Activated naive CD8-positive, alpha-beta T cell treated with anti-CD3 and anti-CD28 coated beads, Interleukin-2, amount 10 ng/mL, durations not matched to agents 7 days and 5 days (primary cell): ENCODE data around the gene DRAM2. TPM values are rescaled to one million over a fixed set of nuclear protein-coding genes. Genes with fewer than 3 reads are reported as not detected.

Experiments used
- ATAC-seq: fragments of 150-1000 bp; cut with Tn5 transposase; one replicate; pipeline ENCODE4 v1.10.0; 2021; ENCODE audit warnings: low read depth, moderate library complexity
- POLR2A ChIA-PET: fragments of 350-600 bp; sonication (Branson Sonifier 250); formaldehyde crosslinking; loops from one replicate; lab custom pipeline; 2021; ENCODE audit warnings: antibody characterized with exemption; lab: Charles Lee
- DNase-seq: peaks from one replicate; pipeline ENCODE4 v3.0.0; 2021
- H3K27ac Mint-ChIP-seq: one replicate; pipeline ENCODE4 v1.8.0; 2022; ENCODE audit warnings: mild to moderate bottlenecking, mixed read lengths
- H3K27me3 Mint-ChIP-seq: one replicate; pipeline ENCODE4 v1.8.0; 2022; ENCODE audit warnings: mild to moderate bottlenecking, moderate library complexity, mixed read lengths
- H3K36me3 Mint-ChIP-seq: one replicate; pipeline ENCODE4 v1.8.0; 2021; ENCODE audit warnings: mild to moderate bottlenecking, mixed read lengths
- H3K4me1 Mint-ChIP-seq: one replicate; pipeline ENCODE4 v1.8.0; 2021; ENCODE audit warnings: mixed read lengths
- H3K4me3 Mint-ChIP-seq: one replicate; pipeline ENCODE4 v1.8.0; 2022; ENCODE audit warnings: mild to moderate bottlenecking, moderate library complexity, mixed read lengths
- H3K9me3 Mint-ChIP-seq: one replicate; pipeline ENCODE4 v1.8.0; 2021; ENCODE audit warnings: mixed read lengths
- total RNA-seq, 2 experiments: library from RNA; stranded (reverse); gene quantifications; one replicate each; pipeline ENCODE4 v1.2.3, GENCODE V29; 2021

DRAM2 gene
- 10 to 100 TPM; 36.7 to 37.1 TPM for total RNA-seq

DNA sequence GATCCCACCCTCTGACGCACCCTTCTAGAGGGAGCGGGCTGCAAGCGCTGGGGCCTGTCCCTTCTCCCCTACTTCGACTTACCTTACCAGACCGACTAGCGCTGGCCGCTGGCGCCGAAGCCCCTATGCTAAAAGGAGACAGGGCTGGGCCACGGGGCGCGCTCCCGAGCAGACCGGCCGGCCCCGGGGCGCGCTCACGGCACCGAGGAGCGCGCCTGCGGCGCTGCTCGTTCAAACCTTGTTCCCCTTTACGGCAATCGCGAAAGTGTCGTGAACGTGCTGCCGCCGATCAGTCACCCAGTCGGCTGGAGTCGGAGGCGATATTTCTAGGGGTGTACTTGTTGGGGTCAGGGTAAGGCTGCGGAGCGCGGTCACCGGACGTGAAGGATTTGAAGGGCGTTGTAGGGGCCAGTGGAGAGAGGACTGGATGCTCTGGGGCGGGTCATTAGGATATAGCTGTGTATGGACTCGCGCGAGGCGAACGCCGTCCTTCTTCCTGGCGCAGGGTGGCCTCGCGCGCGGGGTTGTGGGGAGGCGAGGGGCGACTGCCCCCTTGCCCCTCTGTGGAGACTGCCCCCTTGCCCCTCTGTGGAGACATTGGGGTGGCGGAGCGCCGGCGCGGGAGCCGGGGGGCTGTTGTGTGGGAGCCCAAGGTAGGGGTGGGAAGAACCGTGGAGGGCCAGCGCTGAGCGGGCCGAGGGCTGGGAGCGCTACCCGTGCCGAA is at the start of gene DRAM2, which contains the start of gene CEPT1:
Gene DRAM2 (minus strand): TSS at position 138 of the 724 bp plus-strand sequence. CDS start 8,539 bp downstream, outside the sequence.
Gene CEPT1 (plus strand): TSS at position 268 of the 724 bp plus-strand sequence. CDS start 7,492 bp downstream, outside the sequence.
- Mint-ChIP-seq H3K27me3 (no peaks in the 10 kb centered on the region), H3K27ac (peak within 1 kb of the TSS; percentile 99)
- POLR2A ChIA-PET, result interaction anchor here (1.0 to 2.7 kb wide), 14 partner anchors 8 to 308 kb away, joined by 3 to 22 read pairs (median 4); partner anchors contain the start of genes DENND2D and WDR77

GRCh38 chr1:111184663-111185062 is 44.8 kb upstream of the DRAM2 start:
- H3K4me1 Mint-ChIP-seq, result peaks cover 36% of the 10 kb centered on the region
- no peak for ATAC-seq

More for the DNA sequence above, at the start of gene DRAM2, which contains the start of gene CEPT1:
- ATAC-seq (peak; percentile 73), DNase-seq (peak; percentile 90)
- Mint-ChIP-seq H3K36me3 (peaks cover 32% of the 10 kb centered on the region), H3K4me3 (peak within 1 kb of the TSS; percentile 100), H3K9me3 (no peaks in the 10 kb centered on the region), H3K4me1 (peaks cover 35% of the 10 kb centered on the region)

GRCh38 chr1:111183308-111184069 is 43.6 kb upstream of the DRAM2 start:
- H3K27ac Mint-ChIP-seq, result no peak overlapping the region

More at GRCh38 chr1:111184663-111185062, 44.8 kb upstream of the DRAM2 start:
- no peak for DNase-seq
- POLR2A ChIA-PET, result interaction anchor here (1.0 kb wide), 1 partner anchor 41 kb away, joined by 3 read pairs; no protein-coding TSS in a partner anchor
- H3K4me3 Mint-ChIP-seq, result no peak overlapping the region
- peaks cover 69% of the 10 kb centered on the region for H3K36me3 Mint-ChIP-seq
- no peaks in the 10 kb centered on the region for H3K27me3 Mint-ChIP-seq
- H3K9me3 Mint-ChIP-seq, result no peaks in the 10 kb centered on the region
- no peak overlapping the region for H3K27ac Mint-ChIP-seq

GRCh38 chr1:111182052-111182451 is 42.2 kb upstream of the DRAM2 start:
- H3K9me3 Mint-ChIP-seq, result no peaks in the 10 kb centered on the region
- no peaks in the 10 kb centered on the region for H3K27me3 Mint-ChIP-seq
- H3K36me3 Mint-ChIP-seq, result peaks cover 63% of the 10 kb centered on the region
- H3K4me1 Mint-ChIP-seq, result peaks cover 18% of the 10 kb centered on the region
- ATAC-seq (no peak), DNase-seq (no peak)
- no peak overlapping the region for H3K27ac Mint-ChIP-seq
- POLR2A ChIA-PET, result interaction anchor here (0.7 to 2.1 kb wide), 3 partner anchors 9 to 17 kb away, joined by 3 to 10 read pairs (median 3); partner anchors contain the start of gene DENND2D
- H3K4me3 Mint-ChIP-seq, result no peak overlapping the region

More at GRCh38 chr1:111183308-111184069, 43.6 kb upstream of the DRAM2 start:
- Mint-ChIP-seq H3K36me3 (peaks cover 66% of the 10 kb centered on the region), H3K9me3 (no peaks in the 10 kb centered on the region), H3K4me3 (no peak overlapping the region), H3K4me1 (peaks cover 28% of the 10 kb centered on the region), H3K27me3 (no peaks in the 10 kb centered on the region)
- POLR2A ChIA-PET, result interaction anchor here (0.9 to 2.1 kb wide), 6 partner anchors 8 to 33 kb away, joined by 3 to 10 read pairs (median 6); partner anchors contain the start of gene DENND2D
- no peak for DNase-seq
- no peak for ATAC-seq

DNA sequence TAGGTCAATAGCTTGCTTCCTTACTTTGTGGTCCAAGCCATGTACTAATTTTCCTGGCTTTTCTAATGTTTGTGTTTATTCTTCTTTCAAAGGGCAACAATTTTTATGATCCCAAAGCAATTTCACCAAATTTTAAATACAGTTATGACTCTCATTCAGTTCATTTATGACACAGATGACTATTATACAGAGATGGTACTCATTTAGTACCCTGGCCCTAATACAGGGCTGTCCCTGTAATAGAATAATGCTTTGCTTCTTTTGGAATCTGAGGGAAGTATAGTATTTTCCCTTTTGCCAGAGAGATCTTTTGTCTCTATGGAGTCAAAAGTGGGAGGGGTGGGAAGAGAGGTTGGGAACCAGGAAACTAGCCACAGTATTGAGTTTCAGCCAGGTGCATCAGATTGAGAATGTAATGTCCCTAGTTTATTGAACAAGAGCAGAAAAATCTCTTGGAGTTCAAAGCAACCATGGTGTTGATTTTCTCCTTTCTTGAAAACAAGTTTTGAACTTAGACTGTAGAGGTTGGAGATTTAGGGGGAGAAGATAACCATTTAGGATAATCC is 40.2 kb upstream of the DRAM2 start:
- H3K36me3 Mint-ChIP-seq, result peaks cover 58% of the 10 kb centered on the region
- no peak for DNase-seq
- H3K4me3 Mint-ChIP-seq, result no peak overlapping the region
- ATAC-seq, result no peak
- H3K9me3 Mint-ChIP-seq, result no peaks in the 10 kb centered on the region
- no peak overlapping the region for H3K27ac Mint-ChIP-seq
- H3K4me1 Mint-ChIP-seq, result peaks cover 9% of the 10 kb centered on the region
- H3K27me3 Mint-ChIP-seq, result no peaks in the 10 kb centered on the region
- POLR2A ChIA-PET, result interaction anchor here (0.7 kb wide), 1 partner anchor 42 kb away, joined by 3 read pairs; no protein-coding TSS in a partner anchor

DNA sequence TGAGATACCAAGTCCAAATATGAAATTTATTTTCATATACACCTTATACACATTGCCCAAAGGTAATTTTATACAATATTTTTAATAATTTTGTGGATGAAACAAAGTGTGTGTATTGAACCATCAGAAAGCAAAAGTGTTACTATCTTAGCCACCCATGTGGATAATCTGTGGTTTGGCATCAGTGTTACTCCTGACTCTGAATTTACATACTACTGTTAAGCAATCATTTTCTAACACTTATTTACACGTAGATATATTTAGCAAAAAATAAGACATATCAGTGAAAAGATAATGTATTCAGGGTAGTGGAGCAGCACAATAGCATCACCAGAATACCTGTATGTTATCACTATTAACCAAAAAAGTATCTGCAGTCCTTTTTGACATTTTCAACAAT is 36.8 kb upstream of the DRAM2 start:
- DNase-seq, result no peak
- ATAC-seq, result no peak
- peaks cover 54% of the 10 kb centered on the region for H3K36me3 Mint-ChIP-seq
- no peaks in the 10 kb centered on the region for H3K9me3 Mint-ChIP-seq
- no peak overlapping the region for H3K27ac Mint-ChIP-seq
- H3K4me1 Mint-ChIP-seq, result peaks cover 10% of the 10 kb centered on the region
- POLR2A ChIA-PET, result no interaction called here
- H3K4me3 Mint-ChIP-seq, result no peak overlapping the region
- H3K27me3 Mint-ChIP-seq, result no peaks in the 10 kb centered on the region

- Mint-ChIP-seq H3K27ac (no peak overlapping the region), H3K9me3 (no peaks in the 10 kb centered on the region), H3K4me1 (peaks cover 10% of the 10 kb centered on the region), H3K4me3 (no peak overlapping the region), H3K27me3 (no peaks in the 10 kb centered on the region), H3K36me3 (peaks cover 52% of the 10 kb centered on the region)
- no peak for ATAC-seq
- POLR2A ChIA-PET, result no interaction called here
- no peak for DNase-seq
These were observed 35.5 kb upstream of the DRAM2 start for GRCh38 chr1:111175349-111175748.

GRCh38 chr1:111174070-111174469 is 34.2 kb upstream of the DRAM2 start:
- Mint-ChIP-seq H3K4me3 (no peak overlapping the region), H3K4me1 (peaks cover 10% of the 10 kb centered on the region), H3K9me3 (no peaks in the 10 kb centered on the region), H3K27me3 (no peaks in the 10 kb centered on the region), H3K27ac (no peak overlapping the region), H3K36me3 (peaks cover 47% of the 10 kb centered on the region)
- POLR2A ChIA-PET, result no interaction called here
- no peak for ATAC-seq
- no peak for DNase-seq

DNA sequence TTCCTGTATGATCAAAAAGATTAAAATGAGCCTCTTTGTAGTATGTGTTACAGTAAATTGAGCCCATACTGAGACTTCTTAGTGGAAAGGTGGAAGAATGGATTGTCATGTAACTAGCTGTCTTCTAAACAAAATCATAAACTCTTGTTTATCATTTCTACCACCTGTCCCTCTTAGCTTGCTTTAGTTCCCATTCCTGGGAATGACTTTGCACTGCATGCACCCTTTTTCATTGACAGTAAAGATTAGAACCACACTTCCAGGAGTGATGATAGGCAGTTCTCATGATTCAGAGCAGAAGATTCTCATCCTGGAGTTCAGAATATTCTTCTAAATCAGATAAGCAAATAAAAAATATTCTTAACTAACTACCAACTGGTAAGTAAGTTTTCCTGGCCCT is 32.6 kb upstream of the DRAM2 start:
- ATAC-seq (no peak), DNase-seq (no peak)
- Mint-ChIP-seq H3K4me1 (peaks cover 10% of the 10 kb centered on the region), H3K4me3 (no peak overlapping the region), H3K27me3 (no peaks in the 10 kb centered on the region), H3K9me3 (no peaks in the 10 kb centered on the region), H3K27ac (no peak overlapping the region), H3K36me3 (peaks cover 55% of the 10 kb centered on the region)
- POLR2A ChIA-PET, result no interaction called here

GRCh38 chr1:111164151-111164550 is 24.3 kb upstream of the DRAM2 start:
- Mint-ChIP-seq H3K4me1 (peaks cover 9% of the 10 kb centered on the region), H3K4me3 (no peak overlapping the region), H3K36me3 (peaks cover 40% of the 10 kb centered on the region), H3K27me3 (no peaks in the 10 kb centered on the region), H3K9me3 (no peaks in the 10 kb centered on the region), H3K27ac (no peak overlapping the region)
- POLR2A ChIA-PET, result no interaction called here
- no peak for ATAC-seq
- no peak for DNase-seq

GRCh38 chr1:111163363-111163762 is 23.5 kb upstream of the DRAM2 start:
- ATAC-seq (no peak), DNase-seq (no peak)
- POLR2A ChIA-PET, result no interaction called here
- H3K9me3 Mint-ChIP-seq, result no peaks in the 10 kb centered on the region
- no peaks in the 10 kb centered on the region for H3K27me3 Mint-ChIP-seq
- no peak overlapping the region for H3K4me3 Mint-ChIP-seq
- H3K27ac Mint-ChIP-seq, result no peak overlapping the region
- peaks cover 8% of the 10 kb centered on the region for H3K4me1 Mint-ChIP-seq
- H3K36me3 Mint-ChIP-seq, result peaks cover 35% of the 10 kb centered on the region

GRCh38 chr1:111162488-111162880 is 22.6 kb upstream of the DRAM2 start:
- no peak overlapping the region for H3K27ac Mint-ChIP-seq
- no peak for ATAC-seq
- peaks cover 27% of the 10 kb centered on the region for H3K36me3 Mint-ChIP-seq

More at GRCh38 chr1:111162488-111162880, 22.6 kb upstream of the DRAM2 start:
- no peak overlapping the region for H3K4me3 Mint-ChIP-seq
- POLR2A ChIA-PET, result no interaction called here
- no peak for DNase-seq
- H3K27me3 Mint-ChIP-seq, result no peaks in the 10 kb centered on the region
- no peaks in the 10 kb centered on the region for H3K9me3 Mint-ChIP-seq
- peaks cover 8% of the 10 kb centered on the region for H3K4me1 Mint-ChIP-seq
